OCI-LY7 (cell line): ENCODE data around the gene STAG1. TPM values are rescaled to one million over a fixed set of nuclear protein-coding genes. Genes with fewer than 3 reads are reported as not detected.

ENCODE experiments used
- BruUV-seq: library from RNA; stranded (reverse); fragments of 400-500 nt; replicated peaks from 2 replicates; lab custom pipeline; 2021; lab: Mats Ljungman, UMichigan
- CTCF ChIA-PET: fragments of 300-600 bp; sonication (Branson Sonifier 250); formaldehyde crosslinking; loops from one replicate; lab custom pipeline; 2022; ENCODE audit warnings: antibody characterized with exemption; ENCODE audit not compliant: unreplicated experiment; lab: Charles Lee
- POLR2A ChIA-PET: fragments of 300-600 bp; sonication (Branson Sonifier 250); formaldehyde crosslinking; loops from one replicate; lab custom pipeline; 2022; ENCODE audit warnings: antibody characterized with exemption; lab: Charles Lee
- DNase-seq: peaks from one replicate; pipeline ENCODE4 v3.0.0-alpha.2; 2015; ENCODE audit warnings: low spot score
- H2AFZ ChIP-seq: fragments of 200-600 bp; sonication (generic), shearing (Covaris generic); 2 replicates; pipeline ENCODE4 v1.6.1; 2014; ENCODE audit warnings: mild to moderate bottlenecking, antibody characterized with exemption, low read length, moderate library complexity
- H3K27ac ChIP-seq: fragments of 200-600 bp; sonication (generic); 2 replicates; pipeline ENCODE4 v1.5.1; 2014; ENCODE audit warnings: mixed run types, low read depth, mild to moderate bottlenecking, moderate library complexity, low read length, inconsistent platforms; ENCODE audit not compliant: poor library complexity, severe bottlenecking
- H3K36me3 ChIP-seq: fragments of 200-600 bp; sonication (generic); 2 replicates; pipeline ENCODE4 v1.6.1; 2014; ENCODE audit warnings: mild to moderate bottlenecking, antibody characterized with exemption, low read length, moderate library complexity, mixed read lengths; ENCODE audit not compliant: insufficient read depth
- H3K4me1 ChIP-seq: fragments of 200-600 bp; sonication (generic); 2 replicates; pipeline ENCODE4 v1.5.1; 2014; ENCODE audit warnings: mild to moderate bottlenecking, low read length; ENCODE audit not compliant: insufficient read depth, poor library complexity, severe bottlenecking
- H3K4me2 ChIP-seq: fragments of 200-600 bp; sonication (generic); 2 replicates; pipeline ENCODE4 v1.6.1; 2014; ENCODE audit warnings: mild to moderate bottlenecking, low read length
- H3K4me3 ChIP-seq: fragments of 200-600 bp; sonication (generic); 2 replicates; pipeline ENCODE4 v1.5.1; 2014; ENCODE audit warnings: mild to moderate bottlenecking, low read depth, low read length; ENCODE audit not compliant: poor library complexity, severe bottlenecking
- H3K79me2 ChIP-seq: fragments of 200-600 bp; sonication (generic); 2 replicates; pipeline ENCODE4 v1.6.1; 2016; ENCODE audit warnings: low read depth, mild to moderate bottlenecking, low read length, moderate library complexity, mixed read lengths; ENCODE audit not compliant: insufficient read depth
- H3K9me2 ChIP-seq: fragments of 200-600 bp; sonication (generic); 2 replicates; pipeline ENCODE4 v1.6.1; 2016; ENCODE audit warnings: mild to moderate bottlenecking, low read length, mixed read lengths; ENCODE audit not compliant: insufficient read depth
- H3K9me3 ChIP-seq: fragments of 200-600 bp; sonication (generic); 2 replicates; pipeline ENCODE4 v1.6.1; 2014; ENCODE audit warnings: mild to moderate bottlenecking, mixed run types, low read length, mixed read lengths
- H4K20me1 ChIP-seq: fragments of 200-600 bp; sonication (generic); 2 replicates; pipeline ENCODE4 v1.6.1; 2014; ENCODE audit warnings: mild to moderate bottlenecking, antibody characterized with exemption, low read length, moderate library complexity, mixed read lengths; ENCODE audit not compliant: insufficient read depth
- EZH2phosphoT487 ChIP-seq: fragments of 200-600 bp; sonication (generic); IDR thresholded peaks from 2 replicates; pipeline ENCODE4 v1.6.1; 2018; ENCODE audit warnings: low read depth, borderline replicate concordance, mild to moderate bottlenecking, mixed run types, antibody characterized with exemption, low read length, moderate library complexity, mixed read lengths
- intact Hi-C: fragments of 100-400 bp; cut with micrococcal nuclease; formaldehyde crosslinking; loops from one replicate; pipeline ENCODE4 v1.10.0; 2022; ENCODE audit not compliant: unreplicated experiment
- total RNA-seq, 2 experiments: library from RNA; depleted of rRNA in 1 of 2; stranded (reverse); fragments of >200 nt in 1 of 2; shearing (Covaris generic) in 1 of 2; gene quantifications; 2 replicates each; pipeline ENCODE4 v1.2.3, GENCODE V29; 2014 to 2022
- TF ChIP-seq, protein P1 (sequence below): fragments of 200-600 bp; sonication (generic); conservative IDR thresholded peaks from 2 replicates; pipeline ENCODE4 v1.5.1; 2014; ENCODE audit warnings: mild to moderate bottlenecking, antibody characterized with exemption, low read length, moderate library complexity, mixed read lengths

Gene STAG1
- total RNA-seq, 2 experiments from 2014 or later, result 30.7 to 46.6 TPM

DNA sequence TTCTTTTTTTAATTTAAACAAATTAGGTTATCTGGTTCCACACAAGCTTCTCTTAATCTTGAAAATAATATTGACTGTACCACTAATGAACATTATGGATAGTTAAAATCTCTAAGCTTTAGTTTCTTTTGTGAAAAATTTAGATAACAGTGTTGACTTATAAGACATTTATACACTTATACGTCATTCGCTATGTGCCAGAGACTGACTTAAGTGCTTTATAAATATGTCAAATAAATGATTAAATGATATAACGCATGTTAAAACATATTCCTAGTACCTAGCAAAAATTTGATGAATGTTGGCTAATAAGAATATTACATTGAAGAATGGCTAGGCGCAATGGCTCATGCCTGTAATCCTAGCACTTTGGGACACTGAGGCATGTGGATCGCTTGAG, 405.7 kb downstream of the STAG1 start:
- CTCF ChIA-PET, result no interaction called here
- intact Hi-C loops, result loop anchor here (5.0 kb wide), 1 partner anchor 269 kb away; no protein-coding TSS in a partner anchor
- Histone ChIP-seq H3K79me2 (no peaks in the 10 kb centered on the region), H3K9me3 (no peaks in the 10 kb centered on the region), H3K36me3 (peaks cover 61% of the 10 kb centered on the region), H4K20me1 (no peaks in the 10 kb centered on the region), H3K4me3 (no peak overlapping the region), H2AFZ (no peak overlapping the region), H3K4me2 (no peak overlapping the region), H3K27ac (no peak overlapping the region), H3K9me2 (no peaks in the 10 kb centered on the region), H3K4me1 (no peaks in the 10 kb centered on the region)
- POLR2A ChIA-PET, result interaction anchor here (0.7 kb wide), 1 partner anchor 1664 kb away, joined by 7 read pairs; no protein-coding TSS in a partner anchor
- TF ChIP-seq, protein P1, sequence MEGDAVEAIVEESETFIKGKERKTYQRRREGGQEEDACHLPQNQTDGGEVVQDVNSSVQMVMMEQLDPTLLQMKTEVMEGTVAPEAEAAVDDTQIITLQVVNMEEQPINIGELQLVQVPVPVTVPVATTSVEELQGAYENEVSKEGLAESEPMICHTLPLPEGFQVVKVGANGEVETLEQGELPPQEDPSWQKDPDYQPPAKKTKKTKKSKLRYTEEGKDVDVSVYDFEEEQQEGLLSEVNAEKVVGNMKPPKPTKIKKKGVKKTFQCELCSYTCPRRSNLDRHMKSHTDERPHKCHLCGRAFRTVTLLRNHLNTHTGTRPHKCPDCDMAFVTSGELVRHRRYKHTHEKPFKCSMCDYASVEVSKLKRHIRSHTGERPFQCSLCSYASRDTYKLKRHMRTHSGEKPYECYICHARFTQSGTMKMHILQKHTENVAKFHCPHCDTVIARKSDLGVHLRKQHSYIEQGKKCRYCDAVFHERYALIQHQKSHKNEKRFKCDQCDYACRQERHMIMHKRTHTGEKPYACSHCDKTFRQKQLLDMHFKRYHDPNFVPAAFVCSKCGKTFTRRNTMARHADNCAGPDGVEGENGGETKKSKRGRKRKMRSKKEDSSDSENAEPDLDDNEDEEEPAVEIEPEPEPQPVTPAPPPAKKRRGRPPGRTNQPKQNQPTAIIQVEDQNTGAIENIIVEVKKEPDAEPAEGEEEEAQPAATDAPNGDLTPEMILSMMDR, result no peak
- TF ChIP-seq EZH2phosphoT487, result no peak
- DNase-seq, result no peak
- BruUV-seq, result no TSS peak

DNA sequence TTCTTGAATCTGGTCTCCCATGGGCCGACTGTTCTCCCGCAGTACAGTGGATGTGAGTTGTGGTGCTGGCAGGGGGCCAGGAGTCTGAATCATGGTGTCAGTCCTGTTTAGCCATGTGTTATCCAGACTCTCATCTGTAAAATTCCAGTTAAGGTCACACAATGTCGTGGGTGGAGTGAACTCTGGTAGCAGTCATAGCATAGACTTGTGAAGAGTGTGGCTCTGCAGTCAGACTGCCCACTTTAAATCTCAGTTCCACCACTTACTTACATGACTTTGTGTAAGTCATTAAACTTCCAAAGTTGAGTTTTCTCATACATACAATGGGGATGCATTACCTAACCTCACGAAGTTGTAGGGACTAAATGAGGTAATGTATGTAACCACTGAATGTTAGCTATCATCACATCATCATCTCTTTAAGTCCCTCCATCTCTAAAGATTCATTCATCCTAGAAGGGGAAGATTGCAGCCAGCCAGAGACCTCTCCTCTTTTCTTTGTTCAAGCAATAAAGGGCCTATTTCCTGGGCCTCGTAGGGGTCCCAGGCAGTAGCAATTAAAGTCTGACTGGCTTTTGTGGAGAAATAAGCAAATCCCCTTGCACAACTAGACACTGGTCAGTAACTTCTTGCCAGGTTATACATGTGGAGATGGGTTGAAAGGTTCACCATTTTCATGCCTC, 408.2 kb downstream of the STAG1 start:
- H3K36me3 ChIP-seq, result peaks cover 76% of the 10 kb centered on the region
- POLR2A ChIA-PET, result interaction anchor here (0.6 to 1.3 kb wide), 2 partner anchors 8 to 334 kb away, joined by 3 to 4 read pairs; no protein-coding TSS in a partner anchor
- no TSS peak for BruUV-seq

More for the DNA sequence above, 408.2 kb downstream of the STAG1 start:
- H3K27ac ChIP-seq, result no peak overlapping the region
- no peak overlapping the region for H2AFZ ChIP-seq
- no peaks in the 10 kb centered on the region for H3K9me3 ChIP-seq
- no peak overlapping the region for H3K4me2 ChIP-seq
- intact Hi-C loops, result no loop called here
- no peaks in the 10 kb centered on the region for H4K20me1 ChIP-seq
- H3K9me2 ChIP-seq, result no peaks in the 10 kb centered on the region
- no peak overlapping the region for H3K4me3 ChIP-seq
- DNase-seq, result no peak
- H3K79me2 ChIP-seq, result no peaks in the 10 kb centered on the region
- TF ChIP-seq, protein P1, result no peak
- no peak for TF ChIP-seq EZH2phosphoT487
- CTCF ChIA-PET, result no interaction called here
- no peaks in the 10 kb centered on the region for H3K4me1 ChIP-seq
